ENCODE results near the gene PNMA6E. TPM values are rescaled to one million over a fixed set of nuclear protein-coding genes. Genes with fewer than 3 reads are reported as not detected.
"Not testable (repeated sequence)": the region's sequence is repeated elsewhere in the genome, so short reads cannot be mapped to it uniquely, and the experiment has no call there.

Gene PNMA6E
- total RNA-seq, 1 donor from 2014 or later: not detected

DNA sequence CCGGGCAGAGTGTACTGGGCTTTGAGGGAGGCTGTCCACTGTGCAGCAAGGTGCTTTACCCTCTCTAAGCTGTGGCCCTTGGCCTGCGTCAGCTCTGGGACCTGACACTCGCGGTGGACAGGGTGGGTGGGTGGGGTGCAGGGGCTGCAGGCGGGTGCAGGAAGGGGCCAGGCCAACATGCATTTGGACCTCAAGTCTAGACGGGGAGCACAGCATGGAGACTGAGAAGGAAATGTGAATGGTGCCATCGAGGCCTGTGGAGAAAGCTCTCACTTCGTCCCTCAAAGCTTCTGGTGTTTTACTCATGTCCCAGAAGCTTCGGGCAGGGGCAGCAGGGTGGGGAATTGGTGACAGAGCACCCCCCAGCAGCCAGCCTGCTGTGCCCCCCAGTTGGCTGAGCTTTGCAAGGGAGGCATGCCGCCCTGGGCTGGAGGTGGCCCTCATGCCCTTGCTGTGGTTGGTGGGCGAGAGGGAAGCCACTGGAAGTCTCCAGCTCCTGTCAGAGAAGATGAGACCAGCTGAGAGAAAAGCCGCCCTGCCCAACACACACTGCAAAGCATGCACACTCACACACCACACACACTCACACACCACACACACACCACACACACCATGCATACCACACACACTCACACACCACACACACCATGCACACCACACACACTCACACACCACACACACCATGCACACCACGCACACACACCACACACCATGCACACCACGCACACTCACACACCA, 12.3 kb downstream of the PNMA6E start:
- no peak for ATAC-seq (ENCODE audit: low read depth)
- intact Hi-C loops (cut with micrococcal nuclease): no loop called here
- TF ChIP-seq, protein P1, sequence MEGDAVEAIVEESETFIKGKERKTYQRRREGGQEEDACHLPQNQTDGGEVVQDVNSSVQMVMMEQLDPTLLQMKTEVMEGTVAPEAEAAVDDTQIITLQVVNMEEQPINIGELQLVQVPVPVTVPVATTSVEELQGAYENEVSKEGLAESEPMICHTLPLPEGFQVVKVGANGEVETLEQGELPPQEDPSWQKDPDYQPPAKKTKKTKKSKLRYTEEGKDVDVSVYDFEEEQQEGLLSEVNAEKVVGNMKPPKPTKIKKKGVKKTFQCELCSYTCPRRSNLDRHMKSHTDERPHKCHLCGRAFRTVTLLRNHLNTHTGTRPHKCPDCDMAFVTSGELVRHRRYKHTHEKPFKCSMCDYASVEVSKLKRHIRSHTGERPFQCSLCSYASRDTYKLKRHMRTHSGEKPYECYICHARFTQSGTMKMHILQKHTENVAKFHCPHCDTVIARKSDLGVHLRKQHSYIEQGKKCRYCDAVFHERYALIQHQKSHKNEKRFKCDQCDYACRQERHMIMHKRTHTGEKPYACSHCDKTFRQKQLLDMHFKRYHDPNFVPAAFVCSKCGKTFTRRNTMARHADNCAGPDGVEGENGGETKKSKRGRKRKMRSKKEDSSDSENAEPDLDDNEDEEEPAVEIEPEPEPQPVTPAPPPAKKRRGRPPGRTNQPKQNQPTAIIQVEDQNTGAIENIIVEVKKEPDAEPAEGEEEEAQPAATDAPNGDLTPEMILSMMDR (IDR thresholded peaks at IDR 0.05): no peak
- Mint-ChIP-seq H3K4me1 (no peaks in the 10 kb centered on the region), H3K36me3 (ENCODE audit: low read depth) (no peaks in the 10 kb centered on the region), H3K9me3 (no peaks in the 10 kb centered on the region), H3K4me3 (no peak overlapping the region), H3K27ac (no peak overlapping the region), H3K27me3 (no peaks in the 10 kb centered on the region)
- CTCF ChIA-PET: no interaction called here
- POLR2A ChIA-PET: no interaction called here
- no peak for DNase-seq

DNA sequence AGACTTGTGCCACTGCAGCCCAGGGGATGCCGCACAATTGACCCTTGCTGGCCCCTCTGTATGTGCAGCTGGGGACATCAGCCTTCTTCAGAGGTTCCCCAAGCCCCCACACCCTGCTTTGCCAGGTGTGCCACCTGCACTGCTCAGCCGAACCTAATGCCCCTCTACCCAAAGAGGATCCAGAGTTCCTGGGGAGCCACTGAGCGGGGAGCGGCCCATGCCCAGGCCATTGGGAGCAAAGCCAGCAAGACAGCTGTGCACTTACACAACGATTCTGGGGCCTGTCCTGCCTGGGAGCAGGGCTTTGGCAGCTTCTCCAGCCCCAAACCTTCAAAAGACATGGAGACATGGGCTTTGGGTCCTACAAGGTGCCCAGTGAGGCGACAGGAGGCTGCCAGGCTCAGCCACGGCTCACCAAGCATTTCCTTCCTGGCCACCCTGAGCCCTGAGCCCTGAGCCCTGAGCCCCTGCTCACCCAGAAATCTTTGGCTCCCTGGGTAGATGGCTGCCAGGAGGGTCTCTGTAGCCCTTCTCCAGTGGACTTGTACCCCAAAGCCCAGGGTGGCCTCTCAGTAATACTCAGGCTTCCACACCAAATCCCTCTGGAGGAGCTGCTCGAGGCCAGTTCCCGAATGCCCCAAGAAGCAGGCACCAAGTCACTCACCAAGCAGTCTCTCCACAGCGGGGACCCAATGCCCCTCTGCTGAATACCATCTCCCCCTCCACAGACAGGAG, 13.0 kb downstream of the PNMA6E start:
- Mint-ChIP-seq H3K27me3 (no peaks in the 10 kb centered on the region), H3K4me3 (no peak overlapping the region), H3K27ac (no peak overlapping the region), H3K4me1 (no peaks in the 10 kb centered on the region), H3K9me3 (no peaks in the 10 kb centered on the region), H3K36me3 (ENCODE audit: low read depth) (no peaks in the 10 kb centered on the region)
- no peak for ATAC-seq (ENCODE audit: low read depth)
- DNase-seq: no peak
- intact Hi-C loops (cut with micrococcal nuclease): no loop called here
- ChIA-PET CTCF (no interaction called here), POLR2A (no interaction called here)
- TF ChIP-seq, protein P1 (IDR thresholded peaks at IDR 0.05): no peak

DNA sequence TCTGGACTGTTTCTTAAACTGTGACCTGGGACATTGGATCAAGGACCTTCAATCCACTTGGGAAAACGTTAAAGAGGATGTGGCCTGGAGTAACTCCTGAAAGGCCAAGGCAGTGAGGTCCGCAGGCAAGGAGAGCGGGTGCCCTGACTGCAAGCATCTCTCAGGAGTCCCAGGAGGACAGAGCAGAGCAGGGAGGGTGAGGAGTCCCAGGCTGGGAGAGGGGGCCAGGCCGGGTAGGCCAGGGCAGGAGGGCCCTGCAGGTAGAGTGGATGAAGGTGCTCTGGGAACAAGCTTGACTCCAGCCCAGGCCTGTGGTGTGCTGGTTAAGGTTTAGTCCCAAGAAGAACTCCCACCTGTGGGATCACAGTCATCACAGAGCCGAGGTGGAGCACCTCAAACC, 13.8 kb downstream of the PNMA6E start:
- no peaks in the 10 kb centered on the region for H3K4me1 Mint-ChIP-seq
- no peaks in the 10 kb centered on the region for H3K9me3 Mint-ChIP-seq
- H3K4me3 Mint-ChIP-seq: no peak overlapping the region
- TF ChIP-seq, protein P1 (IDR thresholded peaks at IDR 0.05): no peak
- DNase-seq (no peak), ATAC-seq (ENCODE audit: low read depth) (no peak)
- ChIA-PET CTCF (no interaction called here), POLR2A (no interaction called here)
- H3K27ac Mint-ChIP-seq: no peak overlapping the region
- intact Hi-C loops (cut with micrococcal nuclease): no loop called here
- no peaks in the 10 kb centered on the region for H3K27me3 Mint-ChIP-seq
- H3K36me3 Mint-ChIP-seq (ENCODE audit: low read depth): no peaks in the 10 kb centered on the region

DNA sequence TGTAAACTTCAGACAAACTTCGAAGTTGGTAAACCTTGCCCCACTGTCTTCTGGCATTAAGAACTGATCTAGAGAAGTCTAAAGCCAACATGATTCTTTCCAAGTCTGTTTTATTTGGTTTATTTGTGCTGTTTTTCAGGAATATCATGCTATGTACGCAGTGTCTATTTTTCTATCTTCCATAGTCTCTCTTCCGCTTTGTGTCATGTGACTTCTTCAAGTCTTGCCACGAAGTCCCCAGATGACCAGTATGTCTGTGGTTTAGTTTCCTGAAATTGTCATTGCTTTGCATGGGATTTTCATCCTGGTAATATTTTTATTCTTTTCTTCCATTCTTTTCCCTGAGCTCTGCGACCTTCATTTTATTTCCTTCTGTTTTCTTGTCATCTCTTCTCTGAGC, 15.1 kb downstream of the PNMA6E start:
- Mint-ChIP-seq H3K4me3 (no peak overlapping the region), H3K36me3 (ENCODE audit: low read depth) (no peaks in the 10 kb centered on the region), H3K4me1 (no peaks in the 10 kb centered on the region), H3K27me3 (no peaks in the 10 kb centered on the region), H3K9me3 (no peaks in the 10 kb centered on the region), H3K27ac (no peak overlapping the region)
- TF ChIP-seq, protein P1 (IDR thresholded peaks at IDR 0.05): no peak
- CTCF ChIA-PET: no interaction called here
- intact Hi-C loops (cut with micrococcal nuclease): no loop called here
- POLR2A ChIA-PET: no interaction called here
- no peak for DNase-seq
- ATAC-seq (ENCODE audit: low read depth): no peak

DNA sequence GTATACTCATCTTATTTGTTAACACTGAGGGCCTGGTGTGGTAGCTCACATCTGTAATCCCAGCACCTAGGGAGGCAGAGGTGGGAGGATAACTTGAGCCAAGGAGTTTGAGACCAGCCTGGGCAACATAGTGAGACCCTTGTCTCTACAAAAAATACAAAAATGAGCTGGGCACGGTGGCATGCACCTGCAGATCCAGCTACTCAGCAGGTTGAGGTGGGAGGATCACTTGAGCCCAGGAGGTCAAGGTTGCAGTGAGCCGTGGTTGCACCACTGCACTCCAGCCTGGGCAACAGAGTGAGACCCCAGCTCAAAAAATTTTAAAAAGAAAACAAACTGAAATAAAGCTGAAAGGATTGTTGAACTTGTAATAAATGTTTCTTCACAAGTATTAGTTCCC, 16.2 kb downstream of the PNMA6E start:
- H3K4me3 Mint-ChIP-seq; H3K27ac Mint-ChIP-seq; DNase-seq; intact Hi-C loops (cut with micrococcal nuclease); POLR2A ChIA-PET; CTCF ChIA-PET; ATAC-seq (ENCODE audit: low read depth); H3K27me3 Mint-ChIP-seq; H3K36me3 Mint-ChIP-seq (ENCODE audit: low read depth); H3K4me1 Mint-ChIP-seq; H3K9me3 Mint-ChIP-seq: not testable (repeated sequence)

Measured in activated B cell treated with CpG ODN at 0.5 μM for 24 hours (primary cell).